H9 (cell line): ENCODE results near the gene BTLA. TPM values are rescaled to one million over a fixed set of nuclear protein-coding genes. Genes with fewer than 3 reads are reported as not detected.
A peak's percentile ranks its signal among the peaks of the same experiment; 100 is the strongest.

Source experiments
- DNase-seq: peaks from one replicate; pipeline ENCODE4 v3.0.0-alpha.2; 2017
- H2AFZ ChIP-seq: one replicate; pipeline ENCODE4 v1.6.1; 2013; ENCODE audit warnings: mild to moderate bottlenecking, low read length, control low read depth, moderate library complexity
- H2AK5ac ChIP-seq: 2 replicates; pipeline ENCODE4 v1.6.1; 2013; ENCODE audit warnings: low read length, control low read depth, mixed read lengths; ENCODE audit not compliant: insufficient read length
- H2BK120ac ChIP-seq: one replicate; pipeline ENCODE4 v1.6.1; 2013; ENCODE audit warnings: low read depth, mild to moderate bottlenecking, low read length, control low read depth, inconsistent platforms; ENCODE audit not compliant: poor library complexity, severe bottlenecking
- H2BK12ac ChIP-seq: 2 replicates; pipeline ENCODE4 v1.6.1; 2013; ENCODE audit warnings: low read length, control low read depth, mixed read lengths, low read depth; ENCODE audit not compliant: insufficient read length
- H2BK15ac ChIP-seq: 2 replicates; pipeline ENCODE4 v1.6.1; 2013; ENCODE audit warnings: low read depth, low read length, control low read depth
- H2BK20ac ChIP-seq: one replicate; pipeline ENCODE4 v1.6.1; 2013; ENCODE audit warnings: low read depth, mild to moderate bottlenecking, low read length, control low read depth, inconsistent platforms; ENCODE audit not compliant: poor library complexity, severe bottlenecking
- H2BK5ac ChIP-seq: 2 replicates; pipeline ENCODE4 v1.6.1; 2013; ENCODE audit warnings: low read length, control low read depth, mixed read lengths; ENCODE audit not compliant: insufficient read length
- H3K14ac ChIP-seq: 2 replicates; pipeline ENCODE4 v1.6.1; 2013; ENCODE audit warnings: low read length, control low read depth; ENCODE audit not compliant: insufficient read depth
- H3K18ac ChIP-seq: 2 replicates; pipeline ENCODE4 v1.6.1; 2013; ENCODE audit warnings: low read depth, mild to moderate bottlenecking, mixed read lengths, low read length, control low read depth; ENCODE audit not compliant: insufficient read length
- H3K23ac ChIP-seq: 2 replicates; pipeline ENCODE4 v1.6.1; 2013; ENCODE audit warnings: low read length, control low read depth, mixed read lengths, low read depth; ENCODE audit not compliant: insufficient read length
- H3K23me2 ChIP-seq: 2 replicates; pipeline ENCODE4 v1.6.1; 2013; ENCODE audit warnings: low read depth, mild to moderate bottlenecking, mixed read lengths, low read length, control low read depth; ENCODE audit not compliant: insufficient read length, poor library complexity, severe bottlenecking
- H3K27ac ChIP-seq: 2 replicates; pipeline ENCODE4 v1.5.1; 2013; ENCODE audit warnings: low read length, control low read depth, mixed read lengths, low read depth; ENCODE audit not compliant: insufficient read length
- H3K27me3 ChIP-seq: 2 replicates; pipeline ENCODE4 v1.6.1; 2013; ENCODE audit warnings: low read length, control low read depth, inconsistent platforms; ENCODE audit not compliant: insufficient read depth
- H3K4ac ChIP-seq: 2 replicates; pipeline ENCODE4 v1.6.1; 2013; ENCODE audit warnings: low read depth, mild to moderate bottlenecking, control low read depth, inconsistent platforms, low read length, moderate library complexity
- H3K4me1 ChIP-seq: 2 replicates; pipeline ENCODE4 v1.6.1; 2013; ENCODE audit warnings: low read length, control low read depth, inconsistent platforms; ENCODE audit not compliant: insufficient read depth
- H3K4me2 ChIP-seq: 2 replicates; pipeline ENCODE4 v1.6.1; 2013; ENCODE audit warnings: low read length, control low read depth, mixed read lengths; ENCODE audit not compliant: insufficient read length, insufficient read depth
- H3K56ac ChIP-seq: 2 replicates; pipeline ENCODE4 v1.6.1; 2013; ENCODE audit warnings: low read depth, mild to moderate bottlenecking, mixed read lengths, low read length, control low read depth; ENCODE audit not compliant: insufficient read length
- H3K79me1 ChIP-seq: 2 replicates; pipeline ENCODE4 v1.6.1; 2013; ENCODE audit warnings: low read depth, mild to moderate bottlenecking, moderate library complexity, low read length, control low read depth, inconsistent platforms; ENCODE audit not compliant: insufficient read depth, poor library complexity, severe bottlenecking
- H3K79me2 ChIP-seq: 2 replicates; pipeline ENCODE4 v1.6.1; 2013; ENCODE audit warnings: low read length, control low read depth, inconsistent platforms; ENCODE audit not compliant: insufficient read depth
- H3K9ac ChIP-seq: 2 replicates; pipeline ENCODE4 v1.6.1; 2013; ENCODE audit warnings: low read length, control low read depth, mixed read lengths; ENCODE audit not compliant: insufficient read length; ENCODE audit errors: extremely low read depth
- H3K9me3 ChIP-seq: one replicate; pipeline ENCODE4 v1.6.1; 2013; ENCODE audit warnings: low read depth, low read length, inconsistent platforms; ENCODE audit not compliant: control insufficient read depth
- H3T11ph ChIP-seq: one replicate; pipeline ENCODE4 v1.6.1; 2013; ENCODE audit warnings: mild to moderate bottlenecking, low read length, control low read depth, inconsistent platforms
- H4K20me1 ChIP-seq: one replicate; pipeline ENCODE4 v1.6.1; 2013; ENCODE audit not compliant: control insufficient read depth, insufficient read length, insufficient read depth
- H4K5ac ChIP-seq: 2 replicates; pipeline ENCODE4 v1.6.1; 2013; ENCODE audit warnings: low read depth, mild to moderate bottlenecking, mixed read lengths, low read length, control low read depth; ENCODE audit not compliant: insufficient read length
- H4K8ac ChIP-seq: replicated peaks from 2 replicates; pipeline ENCODE4 v1.6.1; 2013; ENCODE audit warnings: low read length, control low read depth, mixed read lengths, low read depth; ENCODE audit not compliant: insufficient read length
- H4K91ac ChIP-seq: 2 replicates; pipeline ENCODE4 v1.6.1; 2013; ENCODE audit warnings: low read depth, mild to moderate bottlenecking, moderate library complexity, mixed read lengths, low read length, control low read depth; ENCODE audit not compliant: insufficient read length
- H3K27ac Mint-ChIP-seq, 3 experiments: 2 replicates in 2 of 3; 3 replicates in 1 of 3; pipeline ENCODE4 v1.8.0; 2020 to 2021; ENCODE audit warnings: mixed read lengths in 3 of 3, mild to moderate bottlenecking in 1 of 3, moderate library complexity in 1 of 3
- H3K27me3 Mint-ChIP-seq: 2 replicates; pipeline ENCODE4 v1.8.0; 2021; ENCODE audit warnings: low read depth, mild to moderate bottlenecking, moderate library complexity, mixed read lengths
- H3K36me3 Mint-ChIP-seq, 3 experiments: 2 replicates in 2 of 3; 3 replicates in 1 of 3; pipeline ENCODE4 v1.8.0; 2020 to 2021; ENCODE audit warnings: low read depth in 3 of 3, mixed read lengths in 3 of 3; ENCODE audit not compliant: insufficient read depth in 1 of 3
- H3K4me1 Mint-ChIP-seq, 2 experiments: 2 replicates each; pipeline ENCODE4 v1.8.0; 2020; ENCODE audit warnings: mixed read lengths in 2 of 2
- H3K4me3 Mint-ChIP-seq, 2 experiments: 2 replicates in 1 of 2; 3 replicates in 1 of 2; pipeline ENCODE4 v1.8.0; 2020 to 2021; ENCODE audit warnings: mild to moderate bottlenecking in 2 of 2, mixed read lengths in 2 of 2, moderate library complexity in 1 of 2
- H3K9me3 Mint-ChIP-seq, 2 experiments: 2 replicates in 1 of 2; 3 replicates in 1 of 2; pipeline ENCODE4 v1.8.0; 2020; ENCODE audit warnings: mild to moderate bottlenecking in 2 of 2, mixed read lengths in 2 of 2, moderate library complexity in 1 of 2
- CTCF ChIP-seq: fragments of 200-600 bp; sonication (generic); conservative IDR thresholded peaks from 3 replicates; pipeline ENCODE4 v1.8.0; 2021; ENCODE audit warnings: antibody characterized with exemption, mild to moderate bottlenecking
- WGBS: extraction: QIAGEN DNeasy Blood & Tissue Kit; methylation state at CpG from one replicate; pipeline ENCODE4 v1.1.7; 2013; ENCODE audit warnings: missing lambda C conversion rate, low lambda C conversion rate, mixed read lengths; ENCODE audit not compliant: insufficient read length; ENCODE audit errors: extremely low coverage; 5-methylcytosine and 5-hydroxymethylcytosine counted together
- total RNA-seq: library from RNA; stranded (reverse); gene quantifications from 2 replicates; pipeline ENCODE4 v1.2.1, GENCODE V29; 2021

BTLA gene
- total RNA-seq, 1 experiment from 2014 or later: not detected

GRCh38 chr3:112416391-112417212 is 82.7 kb downstream of the BTLA start:
- peaks cover 1% of the 10 kb centered on the region; the same call in 1 of the 2 replicates for H3K27me3 Mint-ChIP-seq
- H3K4me1 ChIP-seq: peaks cover 2% of the 10 kb centered on the region; the same call in 1 of the 2 replicates
- H3K23me2 ChIP-seq: no peaks in the 10 kb centered on the region
- H4K5ac ChIP-seq: no peak overlapping the region
- no peak overlapping the region for H4K91ac ChIP-seq
- H2AK5ac ChIP-seq: no peak overlapping the region
- no peak overlapping the region for H2BK120ac ChIP-seq
- peaks cover 29 to 34% of the 10 kb centered on the region in 2 experiments for H3K4me1 Mint-ChIP-seq
- no peak overlapping the region for H3K4me2 ChIP-seq
- no peak overlapping the region for H2AFZ ChIP-seq
- no peak overlapping the region for H4K8ac ChIP-seq
- H3K79me2 ChIP-seq: no peaks in the 10 kb centered on the region; the same call in 1 of the 2 replicates
- no CpG with 5 or more reads among the region's 8 CpGs for WGBS
- H3K9me3 Mint-ChIP-seq: peaks cover 4 to 23% of the 10 kb centered on the region in 2 experiments
- no peak overlapping the region for H3K56ac ChIP-seq
- H3K36me3 Mint-ChIP-seq: peaks cover 13 to 64% (median 41%) of the 10 kb centered on the region in 3 experiments
- no peak overlapping the region for H2BK12ac ChIP-seq
- no peak overlapping the region for H2BK15ac ChIP-seq
- no peak overlapping the region for H3K9ac ChIP-seq
- H3K27me3 ChIP-seq: no peaks in the 10 kb centered on the region
- H3K14ac ChIP-seq: no peak overlapping the region
- no peak overlapping the region for H3K27ac ChIP-seq
- H3K23ac ChIP-seq: no peak overlapping the region
- no peak overlapping the region for H3K18ac ChIP-seq
- H4K20me1 ChIP-seq: no peaks in the 10 kb centered on the region
- no peak overlapping the region for H2BK5ac ChIP-seq
- H3T11ph ChIP-seq: no peak overlapping the region
- no peak overlapping the region for H2BK20ac ChIP-seq
- no peak for TF ChIP-seq CTCF
- no peaks in the 10 kb centered on the region for H3K79me1 ChIP-seq
- peak overlapping the region in 2 of 3 experiments; percentile 53 to 55; a peak in 4 of 7 replicates for H3K27ac Mint-ChIP-seq
- H3K9me3 ChIP-seq: no peaks in the 10 kb centered on the region
- DNase-seq: peak; percentile 81
- no peak overlapping the region for H3K4me3 Mint-ChIP-seq
- no peak overlapping the region for H3K4ac ChIP-seq
